DMS53 (cell line): Measurements from ENCODE around the gene MBNL1.

Experiments
- DNase-seq: peaks from one replicate; lab custom pipeline; 2025; lab: John Stamatoyannopoulos, UW

Gene MBNL1

GRCh38 chr3:152488449-152488848 is 219.7 kb downstream of the MBNL1 start:
- no peak for DNase-seq

- no peak for DNase-seq
Observed at GRCh38 chr3:152491922-152492321, 223.2 kb downstream of the MBNL1 start.

GRCh38 chr3:152496286-152496685 is 227.6 kb downstream of the MBNL1 start:
- DNase-seq, result no peak

GRCh38 chr3:152496716-152497115 is 228.0 kb downstream of the MBNL1 start:
- DNase-seq, result no peak

GRCh38 chr3:152497457-152497856 is 228.7 kb downstream of the MBNL1 start:
- DNase-seq, result no peak

- no peak for DNase-seq
Observed at GRCh38 chr3:152497890-152498289, 229.2 kb downstream of the MBNL1 start.

GRCh38 chr3:152499791-152500385 is 231.2 kb downstream of the MBNL1 start:
- DNase-seq, result no peak

- DNase-seq, result no peak
Observed at GRCh38 chr3:152505926-152506325, 237.2 kb downstream of the MBNL1 start.

GRCh38 chr3:152508705-152509104 is 240.0 kb downstream of the MBNL1 start:
- peak; percentile 25 for DNase-seq

GRCh38 chr3:152511904-152512303 is 243.2 kb downstream of the MBNL1 start:
- DNase-seq, result no peak

- no peak for DNase-seq
Observed at GRCh38 chr3:152513301-152513960, 244.7 kb downstream of the MBNL1 start.
